ENCODE results near the gene EPHA4. TPM values are rescaled to one million over a fixed set of nuclear protein-coding genes. Genes with fewer than 3 reads are reported as not detected.

Gene EPHA4
- total and polyA plus RNA-seq, 2 donors (not counting 1 experiment from before 2014, with no cell fraction given) = 10.7 to 54.9 TPM

DNA sequence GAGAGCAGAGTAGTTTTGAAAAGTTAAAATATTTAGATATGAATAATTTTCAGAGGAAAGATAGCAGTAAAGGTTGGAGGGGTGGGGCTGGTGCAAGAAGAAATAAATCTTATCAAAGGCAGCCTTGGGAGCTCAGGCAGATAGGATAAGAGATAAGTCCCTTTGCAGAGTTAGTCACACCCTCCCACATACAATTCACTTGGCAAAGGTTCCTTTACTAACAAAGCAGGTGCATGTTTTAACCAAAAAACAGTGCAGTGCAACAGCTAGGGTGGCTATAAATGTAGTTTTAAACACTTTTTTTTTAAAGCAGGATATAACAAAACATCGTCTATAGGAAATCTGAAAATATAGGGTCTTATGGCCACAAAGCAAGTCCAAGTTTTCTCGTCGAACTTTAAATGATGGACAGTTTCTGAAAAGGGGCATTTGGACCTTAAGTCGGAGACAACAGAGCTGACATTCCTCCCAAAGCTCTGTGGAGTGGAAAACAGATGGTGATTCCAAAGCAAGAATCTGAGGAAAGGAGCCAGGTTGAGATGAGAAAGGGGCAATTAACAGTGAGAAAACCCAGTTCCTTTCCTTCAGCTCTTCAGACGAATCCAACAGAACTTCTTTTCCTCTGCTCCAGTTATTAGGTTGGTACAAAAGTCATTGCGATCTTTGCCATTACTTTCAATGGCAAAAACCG lies 53.0 kb downstream of the EPHA4 start:
- Mint-ChIP-seq H3K27me3 (no peaks in the 10 kb centered on the region), H3K27ac (no peak overlapping the region), H3K9me3 (ENCODE audit: insufficient read depth) (no peaks in the 10 kb centered on the region), H3K4me3 (peak overlapping the region; percentile 62), H3K4me1 (peaks cover 5% of the 10 kb centered on the region)
- POLR2A ChIA-PET = interaction anchor here (0.6 to 1.6 kb wide), 3 partner anchors 52 to 1342 kb away, joined by 5 to 6 read pairs (median 5); partner anchors contain the start of genes ACSL3 and EPHA4
- H3K4me2 ChIP-seq (replicated peaks; ENCODE audit: low read depth, low read length, poor library complexity, severe bottlenecking) = peak overlapping the region; percentile 68
- TF ChIP-seq, protein P1, sequence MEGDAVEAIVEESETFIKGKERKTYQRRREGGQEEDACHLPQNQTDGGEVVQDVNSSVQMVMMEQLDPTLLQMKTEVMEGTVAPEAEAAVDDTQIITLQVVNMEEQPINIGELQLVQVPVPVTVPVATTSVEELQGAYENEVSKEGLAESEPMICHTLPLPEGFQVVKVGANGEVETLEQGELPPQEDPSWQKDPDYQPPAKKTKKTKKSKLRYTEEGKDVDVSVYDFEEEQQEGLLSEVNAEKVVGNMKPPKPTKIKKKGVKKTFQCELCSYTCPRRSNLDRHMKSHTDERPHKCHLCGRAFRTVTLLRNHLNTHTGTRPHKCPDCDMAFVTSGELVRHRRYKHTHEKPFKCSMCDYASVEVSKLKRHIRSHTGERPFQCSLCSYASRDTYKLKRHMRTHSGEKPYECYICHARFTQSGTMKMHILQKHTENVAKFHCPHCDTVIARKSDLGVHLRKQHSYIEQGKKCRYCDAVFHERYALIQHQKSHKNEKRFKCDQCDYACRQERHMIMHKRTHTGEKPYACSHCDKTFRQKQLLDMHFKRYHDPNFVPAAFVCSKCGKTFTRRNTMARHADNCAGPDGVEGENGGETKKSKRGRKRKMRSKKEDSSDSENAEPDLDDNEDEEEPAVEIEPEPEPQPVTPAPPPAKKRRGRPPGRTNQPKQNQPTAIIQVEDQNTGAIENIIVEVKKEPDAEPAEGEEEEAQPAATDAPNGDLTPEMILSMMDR (IDR thresholded peaks at IDR 0.05) = no peak
- TF ChIP-seq EZH2 (IDR thresholded peaks at IDR 0.05; ENCODE audit: borderline replicate concordance, insufficient read depth, low read depth, low read length, poor library complexity, severe bottlenecking) = no peak
- no peaks in the 10 kb centered on the region for H3K36me3 ChIP-seq (replicated peaks in 1 of 2; ENCODE audit: control extremely low read depth in 1 of 2, control insufficient read depth in 1 of 2, extremely low read depth in 1 of 2, insufficient read depth in 2 of 2, low read length in 1 of 2)
- CTCF ChIA-PET = interaction anchor here (0.6 to 2.6 kb wide), 5 partner anchors 36 to 95 kb away, joined by 3 to 15 read pairs (median 4); partner anchors contain the start of gene EPHA4
- H2AFZ ChIP-seq (ENCODE audit: insufficient read depth, low read depth, low read length, poor library complexity, severe bottlenecking) = peak overlapping the region; percentile 49
- WGBS (ENCODE audit: insufficient coverage) = 95% methylated on average over 4 of the region's 7 CpGs
- intact Hi-C loops (cut with micrococcal nuclease) = loop anchor here (2.0 to 5.0 kb wide), 2 partner anchors 14 to 52 kb away; no protein-coding TSS in a partner anchor
- H4K20me1 ChIP-seq (ENCODE audit: control insufficient read depth, insufficient read depth, low read length, poor library complexity, severe bottlenecking) = no peaks in the 10 kb centered on the region
- H3K4me1 ChIP-seq (ENCODE audit: control insufficient read depth in 2 of 2, insufficient read depth in 2 of 2, low read length in 2 of 2) = peaks cover 51 to 52% of the 10 kb centered on the region in 2 donors
- H3K27me3 ChIP-seq (replicated peaks in 1 of 4; ENCODE audit: control extremely low read depth in 1 of 4, control insufficient read depth in 3 of 4, insufficient read depth in 4 of 4, low read length in 3 of 4) = no peaks in the 10 kb centered on the region
- H3K9ac ChIP-seq (ENCODE audit: low read length) = peak overlapping the region; percentile 52
- peak overlapping the region in 1 of 5 experiments; percentile 35 for H3K4me3 ChIP-seq (ENCODE audit: control extremely low read depth in 1 of 5, extremely low read depth in 1 of 5, insufficient read depth in 1 of 5, low read depth in 2 of 5, low read length in 4 of 5)
- peaks cover 0 to 6% (median 0%) of the 10 kb centered on the region in 3 donors for H3K9me3 ChIP-seq (ENCODE audit: control extremely low read depth in 1 of 3, control insufficient read depth in 2 of 3, insufficient read depth in 1 of 3, low read length in 2 of 3)
- no peaks in the 10 kb centered on the region for H3K79me2 ChIP-seq (ENCODE audit: control insufficient read depth, insufficient read depth, low read length)
- DNase-seq (no peak), ATAC-seq (ENCODE audit: low read depth) (no peak)
- peak overlapping the region; percentile 83 to 92 for H3K27ac ChIP-seq (ENCODE audit: low read length in 2 of 2)
